Thymus (tissue), 11 donors: Measurements from ENCODE around the gene DPP6. TPM values are rescaled to one million over a fixed set of nuclear protein-coding genes. Genes with fewer than 3 reads are reported as not detected.

Experiments used
- DNase-seq, 9 donors: peaks; one replicate each; pipeline ENCODE4 v3.0.0-alpha.2; 2013; ENCODE audit warnings: low spot score in 9 of 9, low read depth in 6 of 9, missing footprints in 1 of 9
- H3K27ac ChIP-seq, 2 donors: one replicate each; pipeline ENCODE4 v1.5.1; 2013; ENCODE audit warnings: control low read depth in 1 of 2, low read depth in 1 of 2, low read length in 1 of 2, mild to moderate bottlenecking in 1 of 2, moderate library complexity in 1 of 2
- H3K27me3 ChIP-seq, 2 donors: one replicate each; pipeline ENCODE4 v1.5.1; 2013; ENCODE audit warnings: low read length in 1 of 2; ENCODE audit not compliant: control insufficient read depth in 2 of 2, insufficient read depth in 1 of 2
- H3K36me3 ChIP-seq, 2 donors: one replicate each; pipeline ENCODE4 v1.5.1; 2013; ENCODE audit warnings: low read length in 1 of 2, mild to moderate bottlenecking in 1 of 2, moderate library complexity in 1 of 2; ENCODE audit not compliant: control insufficient read depth in 2 of 2, insufficient read depth in 2 of 2
- H3K4me1 ChIP-seq, 2 donors: one replicate each; pipeline ENCODE4 v1.5.1; 2013; ENCODE audit warnings: low read length in 2 of 2; ENCODE audit not compliant: control insufficient read depth in 2 of 2, insufficient read depth in 2 of 2
- H3K4me3 ChIP-seq, 2 donors: one replicate each; pipeline ENCODE4 v1.5.1; 2013; ENCODE audit warnings: low read length in 2 of 2, control low read depth in 1 of 2, mild to moderate bottlenecking in 1 of 2
- H3K9me3 ChIP-seq, 2 donors: one replicate each; pipeline ENCODE4 v1.5.1; 2013; ENCODE audit warnings: low read length in 1 of 2, mild to moderate bottlenecking in 1 of 2; ENCODE audit not compliant: control insufficient read depth in 2 of 2, insufficient read depth in 1 of 2
- WGBS: extraction: QIAGEN DNeasy Blood & Tissue Kit; methylation state at CpG from one replicate; pipeline ENCODE4 v1.1.7; 2013; 5-methylcytosine and 5-hydroxymethylcytosine counted together
- polyA plus RNA-seq: library from polyadenylated mRNA; stranded (reverse); fragments of 200-250 nt; gene quantifications from one replicate; pipeline ENCODE4 v1.2.3, GENCODE V29; 2013
- total RNA-seq: library from RNA; stranded (reverse); fragments of 120-200 nt; gene quantifications from one replicate; pipeline ENCODE4 v1.2.4, GENCODE V29; 2013
- donor health status: healthy.

DPP6 gene
- total and polyA plus RNA-seq, 2 donors: 0.75 to 4.5 TPM

DNA sequence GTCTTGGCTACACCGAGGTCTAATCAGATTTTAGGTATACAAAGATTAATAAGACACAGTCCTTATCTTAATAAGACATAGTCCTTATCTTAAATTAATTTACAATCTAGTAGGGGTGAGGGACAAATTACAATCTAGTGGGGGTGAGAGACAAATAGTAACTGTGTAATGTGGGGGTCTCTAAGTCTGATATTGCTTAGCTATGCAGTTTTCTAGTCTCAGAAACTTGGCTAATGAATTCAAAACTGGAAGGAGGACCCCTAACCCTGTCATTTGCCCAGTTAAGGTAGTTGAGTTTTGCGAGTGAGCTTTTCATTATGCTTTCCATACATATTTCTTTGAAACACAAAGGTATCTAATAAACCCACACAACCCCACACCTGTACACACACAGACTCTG, 136.1 kb downstream of the DPP6 start:
- Histone ChIP-seq H3K4me1 (no peaks in the 10 kb centered on the region), H3K4me3 (no peak overlapping the region), H3K27me3 (no peaks in the 10 kb centered on the region), H3K9me3 (no peaks in the 10 kb centered on the region), H3K36me3 (no peaks in the 10 kb centered on the region), H3K27ac (no peak overlapping the region)
- 94% methylated on average over 2 of the region's 2 CpGs for WGBS
- no peak for DNase-seq

DNA sequence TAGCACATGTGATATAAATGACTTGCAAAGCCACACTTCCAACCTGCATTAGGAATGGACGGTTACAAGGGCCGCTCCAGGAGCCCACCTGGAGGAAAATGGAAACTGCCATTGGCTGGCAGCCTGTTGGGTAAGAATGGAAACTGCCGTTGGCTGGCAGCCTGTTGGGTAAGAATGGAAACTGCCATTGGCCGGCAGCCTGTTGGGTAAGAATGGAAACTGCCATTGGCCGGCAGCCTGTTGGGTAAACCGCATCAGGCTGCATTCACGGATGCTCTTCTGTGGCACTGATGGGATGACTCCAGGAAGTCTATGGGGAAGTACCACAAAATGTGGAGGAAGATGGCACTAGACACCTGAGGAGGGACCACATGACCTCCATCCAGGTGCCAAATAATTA, 143.1 kb downstream of the DPP6 start:
- DNase-seq: no peak
- 97% methylated on average over 7 of the region's 7 CpGs for WGBS
- Histone ChIP-seq H3K9me3 (no peaks in the 10 kb centered on the region), H3K27ac (no peak overlapping the region), H3K4me1 (no peaks in the 10 kb centered on the region), H3K4me3 (no peak overlapping the region), H3K27me3 (no peaks in the 10 kb centered on the region), H3K36me3 (no peaks in the 10 kb centered on the region)

DNA sequence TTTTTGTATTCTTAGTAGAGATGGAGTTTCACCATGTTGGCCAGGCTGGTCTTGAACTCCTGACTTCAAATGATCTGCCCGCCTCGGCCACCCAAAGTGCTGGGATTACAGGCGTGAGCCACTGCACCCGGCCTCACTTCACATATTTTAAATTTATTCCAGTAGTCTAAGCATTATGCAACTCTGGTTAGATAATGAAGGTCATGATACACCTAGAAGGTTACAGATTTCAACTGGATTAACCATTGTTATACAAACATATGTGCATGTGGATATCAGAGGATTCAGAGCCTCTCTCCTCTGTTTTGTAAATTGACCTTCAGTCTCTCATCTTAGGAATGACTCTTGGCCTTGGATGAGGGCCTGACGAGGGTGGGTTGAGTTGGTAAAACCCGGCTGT, 146.3 kb downstream of the DPP6 start:
- H3K36me3 ChIP-seq: no peaks in the 10 kb centered on the region
- WGBS: 91% methylated on average over 6 of the region's 6 CpGs
- DNase-seq: no peak
- H3K27me3 ChIP-seq: no peaks in the 10 kb centered on the region
- no peak overlapping the region for H3K27ac ChIP-seq
- H3K4me1 ChIP-seq: no peaks in the 10 kb centered on the region
- H3K4me3 ChIP-seq: no peak overlapping the region
- H3K9me3 ChIP-seq: no peaks in the 10 kb centered on the region

DNA sequence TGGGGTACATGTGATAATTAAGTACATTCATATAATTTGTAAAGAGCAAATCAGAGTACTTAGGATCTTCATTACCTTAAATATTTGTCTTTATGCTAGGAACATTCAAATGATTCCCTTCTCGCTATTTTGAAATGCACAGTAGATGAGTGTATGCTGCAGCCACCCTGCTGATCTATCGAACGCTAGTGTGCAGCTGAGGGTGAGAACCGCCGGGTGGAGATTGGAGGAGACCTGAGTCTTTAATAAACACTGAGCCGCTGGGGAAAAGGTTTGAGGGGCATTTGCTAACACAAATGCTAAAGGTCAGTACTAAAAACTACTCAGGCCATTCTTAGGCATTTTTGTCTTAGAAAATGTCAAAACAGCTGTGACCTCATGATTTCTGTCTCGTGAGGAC, 148.0 kb downstream of the DPP6 start:
- H3K4me1 ChIP-seq: no peaks in the 10 kb centered on the region
- H3K9me3 ChIP-seq: no peaks in the 10 kb centered on the region
- no peaks in the 10 kb centered on the region for H3K27me3 ChIP-seq
- no peak for DNase-seq
- H3K4me3 ChIP-seq: no peak overlapping the region
- H3K27ac ChIP-seq: no peak overlapping the region
- H3K36me3 ChIP-seq: no peaks in the 10 kb centered on the region
- 85% methylated on average over 7 of the region's 7 CpGs for WGBS

DNA sequence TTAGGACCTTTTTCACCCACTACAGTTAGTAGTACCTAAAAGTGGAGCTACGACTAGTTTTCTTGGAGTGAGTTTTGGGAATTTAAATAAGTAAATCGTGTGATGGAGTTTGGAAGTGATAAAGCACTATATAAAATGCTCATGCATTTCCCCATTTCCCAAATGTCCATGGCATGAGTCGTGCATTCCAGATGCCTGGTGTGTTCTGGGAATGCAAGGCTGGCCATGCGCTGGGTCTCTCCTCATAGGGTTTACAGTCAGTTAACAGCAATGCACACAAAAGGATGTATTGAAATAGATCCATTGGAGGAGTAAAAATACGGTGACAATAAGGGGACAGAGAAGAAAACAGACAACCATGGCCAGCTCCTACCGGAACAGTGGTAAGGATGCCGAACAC, 149.8 kb downstream of the DPP6 start:
- 73% methylated on average over 7 of the region's 7 CpGs for WGBS
- Histone ChIP-seq H3K4me1 (no peaks in the 10 kb centered on the region), H3K27ac (no peak overlapping the region), H3K4me3 (no peak overlapping the region), H3K9me3 (no peaks in the 10 kb centered on the region), H3K27me3 (no peaks in the 10 kb centered on the region), H3K36me3 (no peaks in the 10 kb centered on the region)
- no peak for DNase-seq

DNA sequence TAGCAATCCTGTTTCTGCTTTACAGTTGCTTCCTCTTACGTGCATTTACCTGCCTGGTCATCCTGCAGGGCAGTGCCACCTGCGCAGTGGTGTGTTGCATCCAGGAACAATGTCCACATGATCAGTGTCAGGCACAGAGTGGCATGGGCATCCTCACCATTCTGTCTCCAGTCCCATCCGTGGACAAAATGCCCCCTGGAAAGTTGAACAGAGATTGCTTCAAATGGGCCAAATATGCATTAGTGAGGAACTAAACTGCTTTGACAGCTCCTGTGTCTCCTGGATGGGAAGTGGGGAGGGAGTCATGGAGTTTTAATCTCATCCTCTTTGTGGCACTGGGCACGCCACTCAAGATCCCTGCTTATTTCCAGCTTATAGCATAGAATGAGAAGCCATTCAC, 151.8 kb downstream of the DPP6 start:
- H3K4me1 ChIP-seq: no peaks in the 10 kb centered on the region
- no peaks in the 10 kb centered on the region for H3K27me3 ChIP-seq
- no peaks in the 10 kb centered on the region for H3K36me3 ChIP-seq
- no peak overlapping the region for H3K4me3 ChIP-seq
- H3K9me3 ChIP-seq: no peaks in the 10 kb centered on the region
- no peak overlapping the region for H3K27ac ChIP-seq
- 88% methylated on average over 4 of the region's 4 CpGs for WGBS
- no peak for DNase-seq

DNA sequence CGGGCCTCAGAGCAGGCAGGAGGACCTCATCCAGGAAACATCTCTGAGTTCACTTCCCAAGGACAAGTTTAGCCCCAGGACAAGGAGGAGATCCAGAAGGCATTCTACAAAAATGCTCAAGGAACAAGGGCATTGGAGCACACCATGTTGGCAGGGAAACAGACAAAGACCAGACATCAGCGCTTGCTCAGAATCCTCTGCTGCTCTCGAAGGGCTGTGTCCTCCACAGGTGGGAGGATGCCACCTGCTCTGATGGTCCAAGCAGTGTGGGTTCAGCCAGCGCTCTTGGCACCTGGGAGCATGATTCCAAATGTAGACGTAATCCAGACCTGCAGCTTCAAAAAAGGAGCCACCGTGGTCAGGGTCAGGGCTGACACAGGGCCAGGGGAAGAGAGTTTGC, 160.7 kb downstream of the DPP6 start:
- 90% methylated on average over 6 of the region's 6 CpGs for WGBS

DNA sequence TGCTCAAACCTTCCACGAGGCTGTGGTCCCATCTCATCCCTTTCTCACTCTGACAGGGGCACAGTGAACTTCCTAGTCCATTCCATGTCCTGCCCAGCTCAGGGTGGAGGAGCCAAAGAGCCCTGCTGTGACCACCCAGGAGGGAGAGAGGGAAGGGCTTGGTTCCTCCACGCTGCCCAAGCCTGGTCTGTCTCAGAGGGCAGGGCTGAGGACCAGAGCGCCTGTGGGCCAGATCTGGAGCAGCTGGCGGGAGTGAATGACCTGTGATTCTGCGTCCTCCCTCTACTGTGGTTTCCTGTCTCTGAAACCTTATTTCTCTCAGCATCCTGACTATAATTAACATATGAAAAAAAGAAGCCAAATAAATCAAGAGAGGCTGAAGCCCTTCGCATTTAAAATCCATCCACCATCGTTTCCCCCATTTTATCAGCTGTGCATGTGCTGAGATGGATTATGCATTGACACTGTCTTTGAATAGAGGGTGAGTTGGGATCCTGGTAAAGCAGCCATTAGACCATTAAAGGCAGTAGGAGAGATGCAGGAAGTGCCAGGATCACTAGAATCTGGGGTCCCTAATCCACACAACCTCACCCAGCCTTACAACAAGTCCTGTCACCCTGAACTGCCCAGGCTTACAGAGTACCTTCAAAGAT, 165.6 kb downstream of the DPP6 start:
- 65% methylated on average over 7 of the region's 7 CpGs for WGBS
- H3K36me3 ChIP-seq: no peaks in the 10 kb centered on the region
- DNase-seq: no peak
- H3K27ac ChIP-seq: no peak overlapping the region
- no peaks in the 10 kb centered on the region for H3K4me1 ChIP-seq
- H3K4me3 ChIP-seq: no peak overlapping the region
- H3K27me3 ChIP-seq: no peaks in the 10 kb centered on the region
- peaks cover 0 to 1% of the 10 kb centered on the region in 2 donors for H3K9me3 ChIP-seq

More for the DNA sequence above, 160.7 kb downstream of the DPP6 start:
- H3K4me1 ChIP-seq: no peaks in the 10 kb centered on the region
- no peak for DNase-seq
- no peaks in the 10 kb centered on the region for H3K36me3 ChIP-seq
- H3K27me3 ChIP-seq: no peaks in the 10 kb centered on the region
- H3K9me3 ChIP-seq: peaks cover 0 to 1% of the 10 kb centered on the region in 2 donors
- H3K27ac ChIP-seq: no peak overlapping the region
- no peak overlapping the region for H3K4me3 ChIP-seq

DNA sequence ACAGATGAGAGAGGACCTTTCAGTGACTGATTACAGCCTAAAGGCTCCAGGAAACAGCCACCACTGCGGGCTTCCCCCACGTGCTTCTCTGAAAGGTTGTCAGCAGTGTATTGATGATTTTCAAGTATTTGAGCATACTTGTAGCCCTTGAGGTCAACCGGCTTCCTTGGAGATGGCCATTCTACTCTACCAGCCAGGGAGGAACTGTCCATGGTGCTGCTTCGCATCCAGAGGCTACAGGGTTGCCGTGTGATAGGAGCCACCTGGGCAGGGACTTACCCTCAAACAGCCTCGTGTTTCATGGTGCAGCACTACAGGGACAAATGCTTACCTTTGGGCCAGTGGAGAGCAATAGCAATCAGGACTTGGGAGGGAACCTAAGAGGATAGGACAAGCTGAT, 179.5 kb downstream of the DPP6 start:
- H3K4me3 ChIP-seq: no peak overlapping the region
- no peaks in the 10 kb centered on the region for H3K4me1 ChIP-seq
- DNase-seq: no peak
- H3K9me3 ChIP-seq: peaks cover 2 to 8% of the 10 kb centered on the region in 2 donors
- no peak overlapping the region for H3K27ac ChIP-seq
- no peaks in the 10 kb centered on the region for H3K27me3 ChIP-seq
- H3K36me3 ChIP-seq: no peaks in the 10 kb centered on the region
- 51% methylated on average over 6 of the region's 6 CpGs for WGBS
